Cardiac fibroblast (primary cell): ENCODE data around the gene ID4.

Experiments
- DNase-seq, 2 donors: peaks; one replicate each; pipeline versions ENCODE4 v3.0.0 to v3.0.0-alpha.2; 2010; ENCODE audit warnings: low read depth in 2 of 2
- H3K4me3 ChIP-seq, 2 donors: replicated peaks in 1 of 2; 1 replicate in 1 of 2; 2 replicates in 1 of 2; pipeline ENCODE4 v1.5.1; 2011; ENCODE audit warnings: low read depth in 2 of 2, low read length in 2 of 2, mild to moderate bottlenecking in 2 of 2, moderate library complexity in 1 of 2
- TF ChIP-seq, protein P1 (sequence below): IDR thresholded peaks from one replicate; pipeline ENCODE4 v1.5.1; 2011; ENCODE audit warnings: low read depth, mild to moderate bottlenecking, low read length, inconsistent platforms

The ID4 gene

DNA sequence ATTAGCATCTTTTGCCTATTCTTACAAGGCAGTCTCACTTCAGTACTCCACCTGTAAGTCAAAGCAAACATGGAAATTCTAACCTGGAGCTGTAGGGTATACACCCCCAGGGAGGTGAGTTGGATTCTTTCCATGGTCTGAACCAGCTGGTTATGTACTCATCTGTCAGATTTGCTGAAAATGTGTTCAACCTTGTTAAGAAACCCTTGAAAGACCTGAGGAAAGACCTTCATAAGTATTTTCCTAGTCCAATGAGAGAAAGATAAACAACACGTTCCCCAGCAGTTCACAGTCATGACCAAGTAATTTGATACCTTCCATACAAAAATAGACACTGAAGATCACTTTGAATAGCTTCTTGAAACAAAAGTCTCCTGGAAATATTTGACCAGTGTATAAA lies 42.5 kb downstream of the ID4 start:
- H3K4me3 ChIP-seq: no peak overlapping the region
- TF ChIP-seq, protein P1, sequence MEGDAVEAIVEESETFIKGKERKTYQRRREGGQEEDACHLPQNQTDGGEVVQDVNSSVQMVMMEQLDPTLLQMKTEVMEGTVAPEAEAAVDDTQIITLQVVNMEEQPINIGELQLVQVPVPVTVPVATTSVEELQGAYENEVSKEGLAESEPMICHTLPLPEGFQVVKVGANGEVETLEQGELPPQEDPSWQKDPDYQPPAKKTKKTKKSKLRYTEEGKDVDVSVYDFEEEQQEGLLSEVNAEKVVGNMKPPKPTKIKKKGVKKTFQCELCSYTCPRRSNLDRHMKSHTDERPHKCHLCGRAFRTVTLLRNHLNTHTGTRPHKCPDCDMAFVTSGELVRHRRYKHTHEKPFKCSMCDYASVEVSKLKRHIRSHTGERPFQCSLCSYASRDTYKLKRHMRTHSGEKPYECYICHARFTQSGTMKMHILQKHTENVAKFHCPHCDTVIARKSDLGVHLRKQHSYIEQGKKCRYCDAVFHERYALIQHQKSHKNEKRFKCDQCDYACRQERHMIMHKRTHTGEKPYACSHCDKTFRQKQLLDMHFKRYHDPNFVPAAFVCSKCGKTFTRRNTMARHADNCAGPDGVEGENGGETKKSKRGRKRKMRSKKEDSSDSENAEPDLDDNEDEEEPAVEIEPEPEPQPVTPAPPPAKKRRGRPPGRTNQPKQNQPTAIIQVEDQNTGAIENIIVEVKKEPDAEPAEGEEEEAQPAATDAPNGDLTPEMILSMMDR: no peak
- no peak for DNase-seq

- TF ChIP-seq, protein P1: no peak
- no peak overlapping the region for H3K4me3 ChIP-seq
- no peak for DNase-seq
Observed at GRCh38 chr6:19880066-19880465, 42.9 kb downstream of the ID4 start.

DNA sequence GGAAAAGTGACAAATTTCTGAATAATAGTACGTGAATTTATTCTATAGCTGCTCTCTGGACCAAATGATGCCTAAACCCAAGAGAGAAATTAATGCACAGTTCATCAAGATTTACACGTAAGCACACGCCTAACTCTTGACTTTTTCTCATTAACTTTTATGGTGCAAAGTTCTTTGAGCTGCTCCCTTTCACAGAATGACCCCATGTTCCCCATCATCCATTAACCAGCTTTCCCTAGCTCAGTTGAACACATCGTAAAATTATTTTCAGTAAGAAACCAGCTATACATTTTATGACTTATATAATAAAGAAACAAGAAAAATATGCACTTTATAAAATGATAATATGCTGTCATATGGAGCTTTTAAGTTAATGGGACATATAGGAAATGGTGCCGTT lies 54.3 kb downstream of the ID4 start:
- no peak overlapping the region for H3K4me3 ChIP-seq
- no peak for DNase-seq
- TF ChIP-seq, protein P1: no peak
